Measurements from ENCODE around the gene EEF1AKMT1.
A peak's percentile ranks its signal among the peaks of the same experiment; 100 is the strongest.

Gene EEF1AKMT1, protein sequence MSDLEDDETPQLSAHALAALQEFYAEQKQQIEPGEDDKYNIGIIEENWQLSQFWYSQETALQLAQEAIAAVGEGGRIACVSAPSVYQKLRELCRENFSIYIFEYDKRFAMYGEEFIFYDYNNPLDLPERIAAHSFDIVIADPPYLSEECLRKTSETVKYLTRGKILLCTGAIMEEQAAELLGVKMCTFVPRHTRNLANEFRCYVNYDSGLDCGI

DNA sequence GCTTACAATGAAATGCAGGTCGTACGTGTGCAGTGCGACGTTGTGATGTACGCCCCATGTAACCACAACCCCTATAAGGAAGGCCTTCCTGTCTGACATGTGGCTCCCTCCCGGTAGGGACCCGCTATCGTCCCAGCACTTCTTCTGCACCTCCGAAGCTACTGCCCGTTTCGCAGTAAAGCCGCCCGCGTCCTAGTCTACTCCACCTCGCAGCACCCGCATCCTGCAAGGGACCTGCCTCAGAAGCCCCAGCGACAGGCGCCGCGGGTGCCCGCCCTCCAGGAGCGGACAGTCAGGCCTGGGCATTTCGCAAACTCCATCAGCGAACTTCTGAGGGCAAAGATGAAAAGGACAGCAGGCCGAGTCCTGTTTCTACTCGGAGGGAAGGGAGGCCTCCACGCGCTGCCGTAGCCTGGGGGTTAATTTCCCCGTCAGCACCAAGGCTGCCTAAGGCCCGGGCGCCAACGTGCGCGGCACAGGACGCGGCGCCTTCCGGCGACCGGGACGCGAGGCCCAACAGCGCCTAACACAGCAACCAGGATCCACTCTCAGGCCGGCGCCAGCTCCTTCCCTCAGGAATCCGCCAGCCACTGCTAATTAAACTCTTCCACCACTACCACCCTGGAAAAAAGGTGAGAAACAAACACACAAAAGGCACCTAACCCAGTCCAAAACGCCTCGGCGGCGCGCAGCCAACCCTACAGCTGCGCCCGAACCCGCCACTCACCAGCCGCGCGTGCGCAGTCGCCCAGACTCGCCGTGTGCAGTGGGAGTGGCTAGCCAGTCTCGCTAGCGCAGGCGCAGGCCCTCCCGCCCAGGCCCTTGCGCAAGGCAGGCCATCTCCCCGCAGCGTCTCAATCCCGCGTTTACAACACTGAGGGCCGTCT, at the start of gene EEF1AKMT1:
Gene EEF1AKMT1 (minus strand): TSS at position 768 of the 887 bp plus-strand sequence. CDS start 16,363 bp downstream, outside the sequence.
- DNase-seq = peak; percentile 64

DNA sequence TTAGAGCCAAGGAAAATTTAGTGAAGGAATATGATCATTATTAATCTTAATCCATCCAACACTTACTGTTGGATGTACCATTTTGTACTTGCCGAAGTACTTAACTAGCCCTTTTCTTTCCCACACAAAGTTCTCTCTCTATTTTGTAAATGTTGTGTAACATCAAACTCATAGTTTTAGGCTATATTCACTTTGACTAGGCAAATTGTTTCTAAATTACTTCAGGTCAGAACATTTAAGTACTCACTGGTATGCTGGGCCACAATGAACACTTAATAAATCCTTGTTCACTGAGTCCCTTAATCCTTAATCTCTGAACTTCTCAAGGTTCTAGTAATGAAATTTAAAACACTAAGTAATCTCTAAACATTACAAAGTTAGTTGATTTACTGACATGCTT, 49.3 kb upstream of the EEF1AKMT1 start:
- DNase-seq = no peak

DNA sequence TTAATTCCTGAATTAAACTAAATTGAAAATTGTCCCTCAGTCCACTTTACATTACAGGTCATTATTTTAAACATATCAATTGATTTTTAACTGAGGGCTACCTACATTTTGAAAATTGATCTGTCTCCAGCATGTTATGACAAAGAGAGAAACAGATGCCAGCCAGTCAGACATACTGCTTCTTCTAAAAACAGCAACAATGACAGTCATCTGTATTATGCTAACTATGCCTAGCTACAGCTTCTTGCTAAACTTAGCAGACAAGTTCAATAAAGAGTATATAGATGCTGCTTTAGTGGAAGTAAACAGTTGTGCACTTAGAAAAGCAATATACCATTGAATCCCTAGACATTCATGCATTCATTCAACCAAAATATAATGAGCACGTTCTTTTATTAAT, 48.6 kb upstream of the EEF1AKMT1 start:
- DNase-seq = no peak

DNA sequence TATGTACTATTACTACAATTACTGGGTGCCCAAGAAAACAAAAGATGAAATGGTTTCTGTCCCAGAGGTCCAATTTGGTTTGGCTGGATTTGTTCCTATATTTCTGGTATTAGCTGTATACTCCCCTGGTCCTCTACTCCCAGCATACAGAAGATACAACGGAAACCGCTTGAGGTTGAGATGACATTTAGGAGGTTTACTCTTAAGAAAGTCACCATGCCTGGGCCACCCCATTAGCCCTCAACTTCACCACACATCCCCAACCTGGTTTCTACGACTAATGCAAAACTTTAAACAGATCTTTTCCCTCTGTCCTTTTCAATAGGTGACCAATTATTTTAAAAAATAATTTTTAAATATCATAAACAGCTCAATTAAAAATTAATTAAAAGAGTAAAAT, 46.0 kb upstream of the EEF1AKMT1 start:
- DNase-seq = no peak

DNA sequence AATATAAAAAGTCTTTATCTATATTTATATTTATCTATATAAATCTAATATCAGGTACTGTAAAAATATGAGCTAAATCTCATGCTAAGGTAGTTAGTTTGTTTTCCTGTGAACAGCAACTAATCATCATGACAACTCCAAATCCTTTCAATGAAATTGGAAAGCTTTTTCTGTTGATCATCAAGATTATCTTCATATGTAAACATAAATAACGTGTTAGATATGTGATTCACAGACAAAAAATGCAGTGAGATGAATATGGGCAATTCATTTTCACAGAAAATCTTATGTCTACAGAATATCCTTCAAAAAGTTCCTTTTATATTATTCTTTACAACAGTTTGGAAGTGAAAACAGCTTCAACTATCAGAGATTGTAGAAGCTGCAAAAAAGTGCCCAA, 41.7 kb upstream of the EEF1AKMT1 start:
- DNase-seq = no peak

DNA sequence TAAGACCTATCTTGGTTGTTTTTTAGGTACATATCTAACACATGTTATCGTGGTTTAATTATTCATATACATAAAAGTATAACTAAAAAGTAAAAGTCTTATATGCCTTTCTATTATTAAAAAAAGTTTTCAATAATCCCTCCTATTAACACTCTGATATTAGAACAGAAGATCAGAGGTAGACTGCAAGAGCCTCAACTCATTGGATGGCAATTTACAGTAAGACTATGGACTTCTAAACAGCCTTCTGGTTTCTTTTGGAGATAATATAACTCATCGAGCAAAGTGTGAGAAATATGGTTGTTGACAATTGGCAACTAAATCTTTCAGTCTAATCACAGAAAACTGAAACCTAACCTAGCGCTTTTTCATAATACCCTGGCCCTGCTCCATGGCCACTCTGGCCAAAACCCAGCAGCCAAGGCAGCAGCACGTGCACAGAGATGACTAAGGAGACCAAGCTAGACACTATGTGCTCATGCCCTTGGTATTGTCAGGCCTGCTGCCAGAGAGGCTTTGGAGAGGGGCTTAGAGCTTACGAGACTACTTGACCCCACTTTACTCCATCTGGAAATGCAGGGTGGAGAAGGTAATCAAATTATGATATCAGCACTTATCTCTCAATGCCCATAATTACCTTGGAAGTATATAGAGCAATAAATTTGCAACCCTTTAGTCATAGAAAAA, 40.6 kb upstream of the EEF1AKMT1 start:
- no peak for DNase-seq

DNA sequence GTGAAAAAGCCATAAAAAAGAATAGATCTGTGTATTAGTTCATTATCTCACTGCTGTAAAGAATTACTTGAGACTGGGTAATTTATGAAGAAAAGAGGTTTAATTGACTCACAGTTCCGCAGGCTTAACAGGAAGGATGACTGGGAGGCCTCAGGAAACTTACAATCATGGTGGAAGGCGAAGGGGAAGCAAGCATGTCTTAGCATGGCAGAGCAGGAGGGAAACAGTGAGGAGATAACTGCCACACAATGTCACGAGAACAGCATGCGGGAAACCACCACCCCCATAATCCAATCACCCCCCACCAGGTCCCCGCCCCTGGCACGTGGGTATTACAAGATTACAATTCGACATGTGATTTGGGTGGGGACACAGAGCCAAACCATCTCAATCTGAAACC, 39.1 kb upstream of the EEF1AKMT1 start:
- no peak for DNase-seq

DNA sequence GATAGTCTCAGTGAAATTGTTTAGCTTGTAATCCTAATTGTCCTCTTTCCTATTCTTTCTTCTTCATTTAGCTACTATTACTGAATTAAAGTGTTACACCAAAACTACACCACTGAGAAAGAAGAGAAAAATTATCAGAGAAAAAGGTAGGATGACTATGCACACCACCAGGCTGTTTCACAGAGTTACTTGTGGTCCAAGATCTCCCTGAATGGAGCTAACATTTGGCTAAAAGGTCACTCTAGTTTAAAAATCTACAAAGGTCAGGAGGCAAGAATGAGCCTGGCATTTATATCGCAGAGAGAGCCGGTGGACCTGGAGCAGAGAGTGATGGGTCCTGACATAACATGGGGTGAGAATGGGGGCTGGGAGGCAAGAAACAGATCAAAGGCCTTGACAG, 37.0 kb upstream of the EEF1AKMT1 start:
- no peak for DNase-seq

DNA sequence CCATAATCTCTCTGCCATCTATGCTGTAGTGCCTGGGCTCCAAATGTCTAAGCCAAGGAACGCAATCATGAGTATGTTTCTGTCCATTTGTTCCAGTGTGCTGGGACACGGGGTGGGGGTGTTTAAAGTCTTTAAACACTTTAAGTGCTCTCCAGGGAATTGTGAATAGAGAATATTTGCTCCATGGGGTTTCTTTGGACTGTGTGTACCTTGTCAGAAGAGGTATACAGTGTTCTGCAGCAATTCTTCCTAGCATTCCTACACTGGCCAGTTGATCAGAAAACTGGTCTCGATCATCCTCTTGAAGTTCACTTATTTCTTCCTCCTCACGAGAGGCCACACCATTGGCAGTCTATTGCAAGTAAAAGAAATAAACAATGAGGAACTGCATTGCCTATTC, 35.1 kb upstream of the EEF1AKMT1 start:
- DNase-seq = no peak

DNA sequence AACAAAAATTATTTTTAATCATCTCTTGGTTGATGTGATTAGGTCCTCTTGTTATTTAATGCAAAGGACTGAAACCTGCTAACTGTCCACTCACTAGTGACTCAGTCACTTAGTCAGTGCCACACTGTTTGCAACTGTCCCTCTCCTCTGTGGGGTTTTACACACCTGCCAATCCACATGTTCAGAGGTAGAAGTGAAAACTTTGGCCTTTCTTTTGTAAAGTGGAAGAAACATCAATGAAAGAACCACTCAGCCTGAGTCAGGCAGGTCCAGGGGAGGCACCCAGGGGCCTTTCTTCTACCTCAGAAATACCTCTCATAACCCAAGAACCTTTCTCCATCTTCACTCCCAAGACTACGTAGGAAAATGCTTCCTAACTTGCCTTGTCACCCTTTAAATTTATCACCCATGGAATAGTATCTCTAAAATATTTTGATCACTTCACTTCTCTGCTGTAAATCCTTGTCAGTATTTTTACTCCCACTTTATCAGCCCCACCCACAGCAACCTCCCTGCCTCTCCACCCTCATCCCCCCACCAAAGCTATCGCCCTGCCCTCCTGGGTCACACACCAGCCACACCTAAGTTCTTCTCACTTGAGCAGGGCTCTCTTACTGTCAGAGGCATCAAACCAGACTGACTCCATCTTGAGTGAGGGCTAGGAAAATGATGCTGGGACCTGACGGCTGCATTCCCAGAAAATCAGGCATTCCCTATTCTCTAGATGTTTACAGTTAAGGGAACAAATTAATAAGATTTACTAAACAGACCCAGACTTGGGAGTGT, 29.6 kb upstream of the EEF1AKMT1 start:
- DNase-seq = no peak

DNA sequence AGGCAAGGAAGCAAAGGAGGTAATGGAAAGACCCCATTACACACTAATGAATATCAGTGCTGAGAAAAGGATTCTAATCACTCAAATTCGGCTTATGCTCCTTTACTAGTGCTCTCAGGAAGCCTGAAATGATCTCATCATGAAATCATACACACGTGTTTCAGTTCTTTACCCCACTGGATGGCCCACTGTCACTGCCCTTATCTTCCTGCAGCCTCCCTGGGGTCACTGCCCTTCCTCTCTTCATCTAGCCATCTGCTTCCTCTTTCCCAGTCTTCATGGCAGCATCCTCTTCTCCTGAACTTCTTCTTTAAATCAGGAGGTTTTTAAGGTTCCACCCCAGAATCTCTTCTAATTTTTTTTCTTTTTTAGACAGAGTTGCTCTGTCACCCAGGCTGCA, 27.9 kb upstream of the EEF1AKMT1 start:
- DNase-seq = no peak

DNA sequence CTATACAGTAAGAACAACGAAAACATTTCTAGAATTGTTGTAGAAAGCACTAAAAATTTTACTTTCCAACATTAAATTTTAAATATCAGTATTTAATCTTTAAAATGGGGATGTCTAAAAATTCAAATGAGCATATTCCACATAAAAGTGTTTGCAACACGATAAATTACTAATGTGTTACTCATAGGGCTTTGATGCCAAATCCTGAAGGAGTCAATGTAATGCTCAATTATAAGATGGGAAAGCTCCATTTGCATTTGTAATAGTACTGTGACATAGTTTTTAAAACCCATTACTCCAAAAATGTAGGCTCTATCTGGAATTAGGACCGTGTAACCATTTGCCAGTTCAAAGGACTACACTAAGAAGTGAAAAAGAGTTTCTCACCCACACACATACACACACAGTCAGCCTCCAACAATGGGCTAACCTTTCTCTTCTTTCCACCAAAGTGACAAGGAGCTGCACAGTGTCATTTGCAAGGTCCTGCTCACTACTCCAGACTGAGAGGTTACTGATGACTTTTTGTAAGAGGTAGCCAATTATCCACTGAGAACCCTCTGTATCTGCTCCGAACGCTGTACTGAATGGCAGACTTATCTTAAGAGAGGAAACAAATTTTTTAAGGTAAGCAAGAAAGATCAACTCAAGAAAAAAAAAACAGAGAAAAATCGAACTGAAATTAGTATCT, 26.1 kb upstream of the EEF1AKMT1 start:
- no peak for DNase-seq

DNA sequence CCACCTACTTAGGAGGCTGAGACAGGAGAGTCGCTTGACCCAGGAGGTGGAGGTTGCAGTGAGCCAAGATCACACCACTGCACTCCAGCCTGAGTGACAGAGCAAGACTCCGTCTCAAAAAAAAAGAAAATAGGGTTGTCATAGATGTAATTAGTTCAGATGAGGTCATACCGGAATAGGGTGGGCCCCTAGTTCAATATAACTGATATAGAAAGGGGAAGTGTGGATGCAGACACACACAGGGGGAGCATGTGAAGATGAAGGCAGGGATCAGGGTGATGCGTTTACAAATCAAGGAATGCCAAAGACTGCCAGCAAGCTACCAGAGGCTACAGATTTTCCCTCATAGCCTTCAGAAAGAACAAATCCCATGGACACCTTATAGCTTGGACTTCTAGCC, 24.3 kb upstream of the EEF1AKMT1 start:
- no peak for DNase-seq

DNA sequence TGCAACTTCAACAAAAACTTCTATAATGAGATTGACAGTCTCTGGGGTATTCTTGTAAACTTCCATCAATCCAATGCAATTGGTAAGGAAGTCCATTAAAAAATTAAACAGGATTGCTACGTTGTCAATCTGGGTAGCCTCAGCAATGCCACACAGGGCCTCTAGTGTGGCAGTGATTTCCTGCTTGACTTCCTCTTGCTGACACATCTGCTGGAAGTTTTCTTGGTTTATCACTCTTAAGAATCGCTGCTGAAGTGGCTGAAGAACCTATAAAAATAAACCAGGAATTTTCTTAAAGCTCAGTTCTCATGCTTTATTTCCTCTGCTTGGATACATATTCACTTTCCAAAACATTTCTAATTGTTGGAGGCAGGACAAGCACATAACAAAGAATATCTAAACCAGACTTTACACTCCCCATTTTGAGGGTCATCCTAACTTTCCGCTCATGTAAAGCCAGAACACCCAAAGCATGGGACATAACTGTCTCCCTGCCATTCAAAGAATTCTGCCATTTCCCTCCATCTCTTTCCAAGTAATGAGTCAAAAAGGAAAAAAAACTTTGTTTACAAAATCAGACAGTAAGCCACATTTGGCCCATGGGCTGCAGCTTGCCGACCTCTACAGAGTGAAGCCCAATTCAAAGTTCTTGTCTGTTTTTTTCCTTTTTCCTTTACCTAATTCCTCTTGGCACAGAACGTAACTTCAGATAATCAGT, 23.2 kb upstream of the EEF1AKMT1 start:
- DNase-seq = no peak

DNA sequence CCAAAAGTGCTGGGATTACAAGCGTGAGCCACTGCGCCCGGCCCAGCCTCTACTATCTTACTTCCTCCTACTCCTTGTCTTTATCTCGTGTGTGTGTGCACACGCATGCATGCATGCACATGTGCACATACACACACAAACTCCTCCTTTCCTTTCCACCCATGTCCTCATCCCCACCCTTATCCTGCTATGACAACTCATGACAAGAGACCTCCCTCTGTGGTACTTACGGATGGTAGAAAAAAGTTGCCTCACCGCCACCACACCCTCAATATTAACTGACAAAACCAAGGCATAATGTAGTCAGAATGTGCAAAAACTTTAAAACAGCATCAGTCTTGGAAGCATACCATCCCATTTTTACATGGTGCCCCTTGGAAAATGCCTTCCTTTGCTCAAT, 15.9 kb upstream of the EEF1AKMT1 start:
- no peak for DNase-seq

DNA sequence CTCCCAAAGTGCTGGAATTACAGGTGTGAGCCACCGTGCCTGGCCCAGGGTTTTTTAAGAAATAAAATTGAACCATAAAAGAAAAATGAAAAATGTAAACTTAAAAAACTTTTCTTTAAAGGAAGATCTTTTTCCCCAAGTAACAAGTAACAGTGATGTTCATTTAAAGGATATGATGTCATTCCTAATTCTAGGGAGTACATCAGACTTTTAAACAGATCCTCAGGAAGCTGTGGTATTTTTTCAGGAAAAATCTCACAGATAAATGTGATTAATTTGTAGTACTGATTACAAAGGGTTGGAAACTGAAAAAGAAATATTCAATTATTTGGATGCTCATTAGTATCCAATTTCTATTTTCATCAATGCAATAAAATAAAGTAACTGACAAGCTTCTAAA, 14.6 kb upstream of the EEF1AKMT1 start:
- no peak for DNase-seq

DNA sequence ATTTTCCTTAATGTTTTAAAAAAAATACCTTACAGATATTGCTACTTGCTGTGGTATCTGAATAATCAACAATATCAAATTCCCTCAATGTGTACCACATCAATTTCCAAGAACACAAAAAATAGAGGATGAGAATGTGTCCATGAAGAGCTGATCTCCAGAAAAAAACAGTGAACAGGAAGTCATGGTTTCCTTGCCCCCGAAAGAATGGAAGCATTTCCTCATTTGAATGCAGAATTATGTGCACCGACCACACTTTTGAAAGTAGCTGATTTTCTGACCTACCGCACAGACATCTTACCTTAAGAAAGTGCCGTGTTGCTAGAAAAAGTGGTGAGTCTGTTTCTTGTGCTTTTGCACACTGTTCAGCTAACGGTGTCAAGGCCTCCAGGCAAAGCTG, 13.4 kb upstream of the EEF1AKMT1 start:
- DNase-seq = no peak

DNA sequence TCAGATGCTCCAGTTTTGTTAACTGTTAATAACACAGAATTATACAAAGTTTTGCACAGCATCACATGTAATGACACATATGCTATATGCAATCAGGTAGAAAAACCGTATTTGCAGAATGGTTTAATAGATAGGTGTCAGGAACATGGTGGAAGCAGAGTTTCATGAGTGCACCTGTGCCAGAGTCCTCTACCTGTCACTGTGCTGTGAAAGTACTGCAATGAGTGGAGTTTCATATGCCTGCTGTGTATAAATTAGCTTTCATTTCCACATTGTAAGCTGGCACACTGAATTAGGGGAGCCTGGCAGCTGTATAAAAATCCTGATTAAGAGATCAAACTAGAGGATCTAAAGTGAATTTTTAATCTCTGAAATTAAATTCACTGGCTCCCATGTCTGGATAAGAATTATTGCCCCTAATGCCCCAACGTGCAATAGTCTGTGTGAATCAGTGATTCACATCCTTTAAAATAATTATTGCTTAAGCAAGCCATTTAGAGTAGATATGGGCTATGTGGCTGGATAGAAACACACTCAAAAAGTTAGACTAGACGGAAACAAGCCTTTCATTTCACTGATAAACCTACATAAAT, 8.5 kb upstream of the EEF1AKMT1 start:
- DNase-seq = no peak

DNA sequence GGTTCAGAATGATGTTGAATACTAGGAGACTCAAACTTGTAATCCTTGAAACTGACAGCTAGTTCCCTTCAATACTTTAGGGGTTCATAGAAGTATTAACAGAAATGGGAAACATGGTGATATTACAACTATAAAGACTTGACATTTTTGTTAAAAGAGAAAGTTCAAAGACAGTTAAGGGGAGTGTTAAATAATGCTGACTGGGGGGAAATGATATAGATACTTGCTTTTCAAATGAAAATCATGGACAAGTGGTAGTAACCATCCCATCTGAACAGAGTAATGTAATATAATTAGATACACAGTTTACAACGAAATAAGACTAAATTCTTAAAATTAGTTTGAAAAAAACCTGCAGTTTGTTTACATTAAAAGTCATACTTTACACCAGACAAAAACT, 6.6 kb upstream of the EEF1AKMT1 start:
- DNase-seq = no peak

DNA sequence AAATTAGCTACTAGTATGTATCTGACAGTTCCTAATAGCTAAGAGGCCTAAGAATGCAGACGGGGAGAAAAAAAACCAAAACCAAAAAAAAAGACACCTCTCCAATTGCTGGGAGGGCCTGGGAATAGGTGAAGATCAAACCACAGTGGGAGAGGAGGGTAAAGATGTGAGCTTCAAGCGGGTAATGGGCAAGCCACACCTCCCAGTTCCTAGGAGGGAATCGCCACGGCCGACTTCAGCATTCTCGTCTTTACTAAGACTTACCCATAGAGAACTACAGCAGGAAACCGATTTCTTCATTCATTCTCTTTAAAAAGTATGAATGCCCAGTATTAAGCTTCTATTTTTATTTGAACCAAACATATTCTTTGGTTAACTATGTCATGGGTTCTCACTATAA, 5.6 kb upstream of the EEF1AKMT1 start:
- DNase-seq = no peak

DNA sequence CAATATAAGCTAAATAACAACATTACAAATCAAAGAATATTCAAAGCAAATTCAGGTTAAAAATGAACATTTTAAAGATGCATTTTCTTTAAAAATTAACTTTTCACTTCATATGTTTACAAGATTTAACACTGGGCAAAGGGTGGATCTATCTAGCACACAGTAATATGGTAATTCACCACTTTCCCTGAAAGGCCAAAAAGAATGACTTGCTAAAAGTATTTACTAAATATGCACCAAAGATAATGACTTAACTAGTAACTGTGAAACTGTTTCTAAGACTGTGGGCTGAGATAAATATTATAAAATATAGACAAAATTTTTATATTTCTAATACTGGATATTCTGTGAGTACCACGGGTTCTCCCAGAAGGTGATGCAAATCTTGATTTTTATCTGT, 4.5 kb upstream of the EEF1AKMT1 start:
- DNase-seq = no peak
